Neural progenitor cell (in vitro differentiated cells): ENCODE results near the gene TMEM248. TPM values are rescaled to one million over a fixed set of nuclear protein-coding genes. Genes with fewer than 3 reads are reported as not detected.

ENCODE experiments used
- DNase-seq: peaks from one replicate; pipeline ENCODE4 v3.0.0-alpha.2; 2016; ENCODE audit warnings: low spot score
- H2AFZ ChIP-seq: fragments of 200-600 bp; sonication (generic); replicated peaks from 2 replicates; pipeline ENCODE4 v1.6.1; 2016; ENCODE audit warnings: antibody characterized with exemption
- H3F3A ChIP-seq: fragments of 200-600 bp; sonication (generic); 2 replicates; pipeline ENCODE4 v1.6.1; 2016; ENCODE audit warnings: antibody characterized with exemption, low read depth
- H3K27ac ChIP-seq: fragments of 200-600 bp; sonication (generic); 2 replicates; pipeline ENCODE4 v1.5.1; 2016; ENCODE audit warnings: mild to moderate bottlenecking
- H3K27me3 ChIP-seq: fragments of 200-600 bp; sonication (generic); 2 replicates; pipeline ENCODE4 v1.6.1; 2016; ENCODE audit warnings: mild to moderate bottlenecking, moderate library complexity
- H3K36me3 ChIP-seq: fragments of 200-600 bp; sonication (generic); 2 replicates; pipeline ENCODE4 v1.5.1; 2016
- H3K4me1 ChIP-seq: fragments of 200-600 bp; sonication (generic); 2 replicates; pipeline ENCODE4 v1.6.1; 2016; ENCODE audit warnings: mixed run types
- H3K4me2 ChIP-seq: fragments of 200-600 bp; sonication (generic); 2 replicates; pipeline ENCODE4 v1.6.1; 2016
- H3K4me3 ChIP-seq: fragments of 200-600 bp; sonication (generic); 2 replicates; pipeline ENCODE4 v1.5.1; 2016
- H3K79me2 ChIP-seq: fragments of 200-600 bp; sonication (generic); 2 replicates; pipeline ENCODE4 v1.6.1; 2016; ENCODE audit warnings: low read depth
- H3K9ac ChIP-seq: fragments of 200-600 bp; sonication (generic); 2 replicates; pipeline ENCODE4 v1.6.1; 2016
- H3K9me3 ChIP-seq: fragments of 200-600 bp; sonication (generic); 2 replicates; pipeline ENCODE4 v1.5.1; 2016; ENCODE audit warnings: low read depth
- H4K20me1 ChIP-seq: fragments of 200-600 bp; sonication (generic); 2 replicates; pipeline ENCODE4 v1.6.1; 2016; ENCODE audit warnings: low read depth
- H3K27ac Mint-ChIP-seq: 3 replicates; pipeline ENCODE4 v1.8.0; 2021; ENCODE audit warnings: mixed read lengths
- H3K27me3 Mint-ChIP-seq: 2 replicates; pipeline ENCODE4 v1.8.0; 2022; ENCODE audit warnings: low read depth, mild to moderate bottlenecking, inconsistent platforms, moderate library complexity, mixed read lengths; ENCODE audit not compliant: insufficient read depth
- H3K36me3 Mint-ChIP-seq: 3 replicates; pipeline ENCODE4 v1.8.0; 2021; ENCODE audit warnings: mixed read lengths
- H3K4me1 Mint-ChIP-seq: 3 replicates; pipeline ENCODE4 v1.8.0; 2021; ENCODE audit warnings: mixed read lengths
- H3K4me3 Mint-ChIP-seq: 3 replicates; pipeline ENCODE4 v1.8.0; 2021; ENCODE audit warnings: mild to moderate bottlenecking, moderate library complexity, mixed read lengths
- H3K9me3 Mint-ChIP-seq: 3 replicates; pipeline ENCODE4 v1.8.0; 2020; ENCODE audit warnings: mixed read lengths
- EZH2 ChIP-seq: fragments of 200-600 bp; sonication (generic); IDR thresholded peaks from 2 replicates; pipeline ENCODE4 v1.6.1; 2017; ENCODE audit warnings: antibody characterized with exemption, mild to moderate bottlenecking, moderate library complexity
- EZH2phosphoT487 ChIP-seq: fragments of 200-600 bp; sonication (generic); IDR thresholded peaks from 2 replicates; pipeline ENCODE4 v1.6.1; 2017; ENCODE audit warnings: antibody characterized with exemption
- total RNA-seq: library from RNA; depleted of rRNA; stranded (reverse); fragments of >200 nt; gene quantifications from 2 replicates; pipeline ENCODE4 v1.2.3, GENCODE V29; 2015; ENCODE audit warnings: low replicate concordance
- TF ChIP-seq, protein P1 (sequence below): fragments of 200-600 bp; sonication (generic); IDR thresholded peaks from 2 replicates; pipeline ENCODE4 v1.5.1; 2017; ENCODE audit warnings: antibody characterized with exemption, mild to moderate bottlenecking

The TMEM248 gene
- total RNA-seq, 1 donor from 2014 or later = 59.9 TPM

DNA sequence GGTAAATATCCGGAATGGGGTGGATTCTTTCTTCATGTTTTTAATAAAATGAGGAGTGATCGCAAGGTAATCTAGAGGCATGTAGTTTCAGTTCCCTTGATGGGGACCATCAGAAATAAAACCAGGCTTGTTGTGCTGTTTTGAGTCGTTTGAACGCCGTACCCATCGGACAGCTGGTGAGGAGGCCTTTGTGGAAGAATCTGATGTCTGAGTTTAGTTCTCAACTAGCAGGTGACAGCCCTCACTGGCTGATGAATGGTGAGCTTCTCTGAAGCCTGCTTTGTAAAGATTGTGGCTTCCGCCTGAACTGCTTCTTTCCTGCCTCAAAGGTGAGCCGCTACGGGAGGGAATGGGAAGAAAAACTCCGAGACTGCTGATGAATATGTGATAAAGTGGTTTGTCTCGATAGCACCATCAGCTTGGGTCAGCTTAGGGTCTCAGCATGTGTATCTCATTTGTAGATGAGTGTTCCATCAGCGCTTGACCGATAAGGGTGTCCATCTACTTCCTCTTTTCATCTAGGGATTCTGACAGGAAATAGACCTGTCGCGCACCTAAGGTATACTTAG, 977 bp downstream of the TMEM248 start:
- Mint-ChIP-seq H3K27me3 (peaks cover 3% of the 10 kb centered on the region), H3K9me3 (peaks cover 3% of the 10 kb centered on the region), H3K27ac (peak overlapping the region; percentile 93), H3K4me1 (peaks cover 15% of the 10 kb centered on the region), H3K4me3 (peak overlapping the region; percentile 96), H3K36me3 (peaks cover 10% of the 10 kb centered on the region)
- peak; percentile 39 for DNase-seq
- Histone ChIP-seq H3F3A (peaks cover 11% of the 10 kb centered on the region), H3K4me2 (peak overlapping the region; percentile 81), H3K27ac (no peak overlapping the region), H3K79me2 (peaks cover 69% of the 10 kb centered on the region), H3K27me3 (no peaks in the 10 kb centered on the region), H3K9ac (peak overlapping the region; percentile 86), H3K4me1 (peaks cover 6% of the 10 kb centered on the region), H2AFZ (peak overlapping the region; percentile 66), H3K9me3 (no peaks in the 10 kb centered on the region), H3K4me3 (peak overlapping the region; percentile 70), H4K20me1 (peaks cover 25% of the 10 kb centered on the region), H3K36me3 (no peaks in the 10 kb centered on the region)
- TF ChIP-seq EZH2phosphoT487 = no peak

DNA sequence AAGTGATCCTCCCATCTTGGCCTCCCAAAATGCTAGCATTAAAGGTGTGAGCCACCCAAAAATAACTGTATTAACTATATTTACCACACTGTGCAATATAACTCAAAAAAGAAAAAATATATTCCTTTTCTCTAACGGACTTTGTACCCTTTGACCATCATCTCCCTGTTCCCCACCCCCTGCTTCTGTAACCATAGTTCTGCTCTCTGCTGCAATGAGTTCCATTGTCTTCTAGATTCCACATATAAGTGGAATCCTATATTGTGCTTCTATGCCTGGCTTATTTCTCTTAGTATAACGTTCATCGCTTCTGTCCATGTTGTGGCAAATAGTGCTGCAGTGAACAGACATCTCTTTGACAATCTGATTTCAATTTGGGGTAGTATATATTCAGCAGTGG, 4.2 kb downstream of the TMEM248 start:
- Histone ChIP-seq H2AFZ (no peak overlapping the region), H3K4me3 (no peak overlapping the region), H3K9ac (no peak overlapping the region), H4K20me1 (peaks cover 38% of the 10 kb centered on the region), H3K27me3 (no peaks in the 10 kb centered on the region), H3K36me3 (no peaks in the 10 kb centered on the region), H3K79me2 (peaks cover 98% of the 10 kb centered on the region), H3F3A (peaks cover 6% of the 10 kb centered on the region), H3K4me2 (no peak overlapping the region), H3K4me1 (peaks cover 4% of the 10 kb centered on the region), H3K27ac (no peak overlapping the region), H3K9me3 (no peaks in the 10 kb centered on the region)
- peak overlapping the region; percentile 10 for H3K27ac Mint-ChIP-seq
- peaks cover 21% of the 10 kb centered on the region for H3K4me1 Mint-ChIP-seq
- DNase-seq = no peak
- H3K9me3 Mint-ChIP-seq = peaks cover 3% of the 10 kb centered on the region
- peaks cover 17% of the 10 kb centered on the region for H3K36me3 Mint-ChIP-seq
- TF ChIP-seq EZH2phosphoT487 = no peak
- TF ChIP-seq EZH2 = no peak
- TF ChIP-seq, protein P1, sequence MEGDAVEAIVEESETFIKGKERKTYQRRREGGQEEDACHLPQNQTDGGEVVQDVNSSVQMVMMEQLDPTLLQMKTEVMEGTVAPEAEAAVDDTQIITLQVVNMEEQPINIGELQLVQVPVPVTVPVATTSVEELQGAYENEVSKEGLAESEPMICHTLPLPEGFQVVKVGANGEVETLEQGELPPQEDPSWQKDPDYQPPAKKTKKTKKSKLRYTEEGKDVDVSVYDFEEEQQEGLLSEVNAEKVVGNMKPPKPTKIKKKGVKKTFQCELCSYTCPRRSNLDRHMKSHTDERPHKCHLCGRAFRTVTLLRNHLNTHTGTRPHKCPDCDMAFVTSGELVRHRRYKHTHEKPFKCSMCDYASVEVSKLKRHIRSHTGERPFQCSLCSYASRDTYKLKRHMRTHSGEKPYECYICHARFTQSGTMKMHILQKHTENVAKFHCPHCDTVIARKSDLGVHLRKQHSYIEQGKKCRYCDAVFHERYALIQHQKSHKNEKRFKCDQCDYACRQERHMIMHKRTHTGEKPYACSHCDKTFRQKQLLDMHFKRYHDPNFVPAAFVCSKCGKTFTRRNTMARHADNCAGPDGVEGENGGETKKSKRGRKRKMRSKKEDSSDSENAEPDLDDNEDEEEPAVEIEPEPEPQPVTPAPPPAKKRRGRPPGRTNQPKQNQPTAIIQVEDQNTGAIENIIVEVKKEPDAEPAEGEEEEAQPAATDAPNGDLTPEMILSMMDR = no peak
- no peak overlapping the region for H3K4me3 Mint-ChIP-seq
- no peaks in the 10 kb centered on the region for H3K27me3 Mint-ChIP-seq

DNA sequence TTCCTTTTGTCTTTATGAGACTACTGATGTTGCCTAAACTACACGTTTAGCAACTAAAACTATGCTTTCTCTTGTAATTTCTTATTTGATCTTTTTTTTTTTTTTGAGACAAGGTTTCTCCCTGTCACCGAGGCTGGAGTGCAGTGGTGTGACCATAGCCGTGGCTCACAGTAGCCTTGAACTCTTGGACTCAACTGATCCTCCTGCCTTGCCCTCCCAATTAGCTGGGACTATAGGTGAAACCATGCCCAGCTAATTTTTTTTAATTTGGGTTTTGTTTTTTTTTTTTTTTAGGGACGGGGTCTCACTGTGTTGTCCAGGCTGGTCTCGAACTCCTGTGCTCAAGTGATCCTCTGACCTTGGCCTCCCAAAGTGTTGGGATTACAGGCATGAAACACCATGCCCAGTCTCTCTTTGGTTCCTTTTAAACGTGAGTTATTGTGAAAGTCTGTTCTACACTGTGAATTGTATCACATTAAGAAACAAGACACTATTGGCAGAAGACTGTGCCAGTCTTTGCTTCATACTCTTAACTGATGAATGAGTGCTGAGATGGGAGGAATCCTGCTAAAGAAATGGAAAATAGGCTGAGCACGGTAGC, 6.4 kb downstream of the TMEM248 start:
- Histone ChIP-seq H3K27me3 (no peaks in the 10 kb centered on the region), H3K4me2 (no peak overlapping the region), H3K36me3 (no peaks in the 10 kb centered on the region), H4K20me1 (peaks cover 30% of the 10 kb centered on the region), H3K9me3 (no peaks in the 10 kb centered on the region), H3K79me2 (peaks cover 100% of the 10 kb centered on the region), H3K4me1 (peaks cover 5% of the 10 kb centered on the region), H3K4me3 (no peak overlapping the region), H2AFZ (no peak overlapping the region), H3K9ac (no peak overlapping the region), H3F3A (no peaks in the 10 kb centered on the region), H3K27ac (no peak overlapping the region)
- H3K36me3 Mint-ChIP-seq = peaks cover 15% of the 10 kb centered on the region
- H3K4me3 Mint-ChIP-seq = no peak overlapping the region
- H3K27me3 Mint-ChIP-seq = no peaks in the 10 kb centered on the region
- TF ChIP-seq, protein P1 = no peak
- TF ChIP-seq EZH2 (no peak), EZH2phosphoT487 (no peak)
- H3K9me3 Mint-ChIP-seq = no peaks in the 10 kb centered on the region
- peaks cover 11% of the 10 kb centered on the region for H3K4me1 Mint-ChIP-seq
- no peak overlapping the region for H3K27ac Mint-ChIP-seq
- no peak for DNase-seq

DNA sequence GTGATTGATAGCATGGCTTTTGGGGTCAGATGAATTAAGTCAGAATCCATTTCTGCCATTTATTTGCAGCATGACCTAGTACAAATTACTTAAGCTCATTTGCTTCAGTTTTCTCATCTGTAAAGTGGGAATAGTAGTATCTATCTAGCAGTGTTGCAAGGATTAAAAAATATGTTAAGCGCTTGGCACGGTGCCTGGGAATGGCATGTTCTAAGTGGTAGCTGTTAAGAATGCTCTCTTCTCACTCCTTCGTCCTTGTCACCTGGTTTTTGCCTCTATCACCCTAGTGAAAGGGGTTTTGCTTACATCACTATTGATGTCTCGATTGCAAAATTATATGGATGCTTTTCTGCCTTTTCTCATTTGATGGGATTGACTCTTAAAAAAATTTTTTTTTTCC, 7.4 kb downstream of the TMEM248 start:
- no peaks in the 10 kb centered on the region for H3K9me3 Mint-ChIP-seq
- peaks cover 15% of the 10 kb centered on the region for H3K36me3 Mint-ChIP-seq
- Histone ChIP-seq H3K9me3 (no peaks in the 10 kb centered on the region), H3K36me3 (no peaks in the 10 kb centered on the region), H3K4me3 (no peak overlapping the region), H3K27me3 (no peaks in the 10 kb centered on the region), H3K9ac (no peak overlapping the region), H4K20me1 (peaks cover 22% of the 10 kb centered on the region), H2AFZ (no peak overlapping the region), H3K27ac (no peak overlapping the region), H3K4me1 (peaks cover 5% of the 10 kb centered on the region), H3F3A (no peaks in the 10 kb centered on the region), H3K79me2 (peaks cover 100% of the 10 kb centered on the region), H3K4me2 (no peak overlapping the region)
- DNase-seq = no peak
- TF ChIP-seq EZH2phosphoT487 = no peak
- TF ChIP-seq, protein P1 = no peak
- no peak for TF ChIP-seq EZH2
- H3K27me3 Mint-ChIP-seq = peaks cover 4% of the 10 kb centered on the region
- H3K4me1 Mint-ChIP-seq = peaks cover 11% of the 10 kb centered on the region
- H3K27ac Mint-ChIP-seq = no peak overlapping the region
- no peak overlapping the region for H3K4me3 Mint-ChIP-seq
